ENCODE results near the gene CNOT3.
"Not testable (repeated sequence)": the region's sequence is repeated elsewhere in the genome, so short reads cannot be mapped to it uniquely, and the experiment has no call there.

The CNOT3 gene

GRCh38 chr19:54169149-54169740 is 31.7 kb downstream of the CNOT3 start:
- DNase-seq (ENCODE audit: low read depth in 2 of 2), result no peak

- DNase-seq (ENCODE audit: low read depth in 2 of 2), result not testable (repeated sequence)
Measured at GRCh38 chr19:54171736-54172431, 34.3 kb downstream of the CNOT3 start.

GRCh38 chr19:54172471-54173358 is 35.2 kb downstream of the CNOT3 start, which contains the start of gene TMC4:
TMC4 (minus strand) TSS chr19:54173160; CDS start chr19:54173117, 43 bp downstream.
- DNase-seq (ENCODE audit: low read depth in 2 of 2), result no peak

- DNase-seq (ENCODE audit: low read depth in 2 of 2), result no peak
Measured at GRCh38 chr19:54173359-54173699, 35.8 kb downstream of the CNOT3 start.

- DNase-seq (ENCODE audit: low read depth in 2 of 2), result no peak
Measured at GRCh38 chr19:54173951-54174834, 36.6 kb downstream of the CNOT3 start.

GRCh38 chr19:54178581-54179261 is 41.2 kb downstream of the CNOT3 start:
- DNase-seq (ENCODE audit: low read depth in 2 of 2), result no peak

- DNase-seq (ENCODE audit: low read depth in 2 of 2), result no peak
Measured at GRCh38 chr19:54179262-54179852, 41.8 kb downstream of the CNOT3 start.

- DNase-seq (ENCODE audit: low read depth in 2 of 2), result no peak
Measured at GRCh38 chr19:54179921-54180461, 42.4 kb downstream of the CNOT3 start.

GRCh38 chr19:54180691-54181091 is 43.1 kb downstream of the CNOT3 start:
- no peak for DNase-seq (ENCODE audit: low read depth in 2 of 2)

- DNase-seq (ENCODE audit: low read depth in 2 of 2), result not testable (repeated sequence)
Measured at GRCh38 chr19:54181894-54182293, 44.3 kb downstream of the CNOT3 start.

GRCh38 chr19:54183431-54183830 is 45.9 kb downstream of the CNOT3 start:
- no peak for DNase-seq (ENCODE audit: low read depth in 2 of 2)

- no peak for DNase-seq (ENCODE audit: low read depth in 2 of 2)
Measured at GRCh38 chr19:54186351-54186750, 48.8 kb downstream of the CNOT3 start.

GRCh38 chr19:54186934-54187381 is 49.4 kb downstream of the CNOT3 start:
- DNase-seq (ENCODE audit: low read depth in 2 of 2), result no peak

GRCh38 chr19:54188215-54188871 is 50.8 kb downstream of the CNOT3 start:
- DNase-seq (ENCODE audit: low read depth in 2 of 2), result peak in 1 of 2 donors; percentile 21

GRCh38 chr19:54189145-54189734 is 51.7 kb downstream of the CNOT3 start, which contains the start of gene MBOAT7:
MBOAT7 (minus strand) TSS chr19:54189580; CDS start chr19:54188508, 1,072 bp downstream.
- DNase-seq (ENCODE audit: low read depth in 2 of 2), result no peak

GRCh38 chr19:54189735-54190502 is 52.4 kb downstream of the CNOT3 start:
- peak; percentile 100 for DNase-seq (ENCODE audit: low read depth in 2 of 2)

GRCh38 chr19:54190503-54191010 is 53.0 kb downstream of the CNOT3 start:
- DNase-seq (ENCODE audit: low read depth in 2 of 2), result peak; percentile 100

Measured in stimulated activated CD4-positive, alpha-beta T cell treated with anti-CD3 and anti-CD28 coated beads, Interleukin-1b, Interleukin-23, amount 100 ng/mL, for 1 hour (primary cell).